Occipital lobe (tissue), 2 donors: ENCODE data around the gene TNC. TPM values are rescaled to one million over a fixed set of nuclear protein-coding genes. Genes with fewer than 3 reads are reported as not detected.
A peak's percentile ranks its signal among the peaks of the same experiment; 100 is the strongest.

Source experiments
- DNase-seq: peaks from one replicate; lab custom pipeline; 2025; lab: John Stamatoyannopoulos, UW
- total RNA-seq: library from RNA; depleted of rRNA; stranded (reverse); fragments of >200 nt; gene quantifications from one replicate; pipeline ENCODE4 v1.2.3, GENCODE V29; 2014

The TNC gene
- total RNA-seq, 1 donor from 2014 or later: 73.6 TPM

- peak; percentile 46 for DNase-seq
Measured at GRCh38 chr9:115013998-115014397, 104.0 kb downstream of the TNC start.

GRCh38 chr9:115012486-115012885, 105.5 kb downstream of the TNC start:
- DNase-seq: no peak

GRCh38 chr9:115010874-115011273, 107.1 kb downstream of the TNC start:
- no peak for DNase-seq

- DNase-seq: peak; percentile 11
Measured at GRCh38 chr9:115008536-115009270, 109.3 kb downstream of the TNC start.

GRCh38 chr9:115006660-115007059, 111.3 kb downstream of the TNC start:
- DNase-seq: peak; percentile 31

- DNase-seq: no peak
Measured at GRCh38 chr9:115005322-115005721, 112.6 kb downstream of the TNC start.

GRCh38 chr9:115004545-115004944, 113.4 kb downstream of the TNC start:
- DNase-seq: no peak

- DNase-seq: no peak
Measured at GRCh38 chr9:115002371-115003120, 115.4 kb downstream of the TNC start.

- peak; percentile 3 for DNase-seq
Measured at GRCh38 chr9:115000217-115000639, 117.7 kb downstream of the TNC start.

- DNase-seq: no peak
Measured at GRCh38 chr9:114998326-114998725, 119.6 kb downstream of the TNC start.

- no peak for DNase-seq
Measured at GRCh38 chr9:114995681-114996221, 122.2 kb downstream of the TNC start.

- DNase-seq: no peak
Measured at GRCh38 chr9:114994768-114995167, 123.2 kb downstream of the TNC start.

- DNase-seq: no peak
Measured at GRCh38 chr9:114991861-114992260, 126.1 kb downstream of the TNC start.

- no peak for DNase-seq
Measured at GRCh38 chr9:114990901-114991300, 127.1 kb downstream of the TNC start.

GRCh38 chr9:114989600-114990410, 128.2 kb downstream of the TNC start:
- DNase-seq: no peak

- DNase-seq: no peak
Measured at GRCh38 chr9:114988962-114989599, 128.9 kb downstream of the TNC start.

- no peak for DNase-seq
Measured at GRCh38 chr9:114987116-114987515, 130.8 kb downstream of the TNC start.

- no peak for DNase-seq
Measured at GRCh38 chr9:114985959-114986501, 131.9 kb downstream of the TNC start.

GRCh38 chr9:114981063-114981462, 136.9 kb downstream of the TNC start:
- no peak for DNase-seq

- no peak for DNase-seq
Measured at GRCh38 chr9:114973216-114973615, 144.7 kb downstream of the TNC start.
